ENCODE measurements around the gene ADAMTS2.

The ADAMTS2 gene

GRCh38 chr5:179271821-179272325, 73.4 kb downstream of the ADAMTS2 start:
- no peaks in the 10 kb centered on the region for H3K9me2 ChIP-seq (ENCODE audit: low read depth, low read length)
- no peak overlapping the region for H3K27ac ChIP-seq (ENCODE audit: low read depth, low read length, poor library complexity, severe bottlenecking)
- H3K9me3 ChIP-seq (ENCODE audit: low read length) = no peaks in the 10 kb centered on the region
- H3K4me3 ChIP-seq (ENCODE audit: low read depth, low read length, poor library complexity, severe bottlenecking) = no peak overlapping the region
- H2AFZ ChIP-seq (ENCODE audit: low read length) = no peak overlapping the region
- no peak overlapping the region for H3K9ac ChIP-seq (ENCODE audit: low read length)
- H3K36me3 ChIP-seq (ENCODE audit: insufficient read depth, low read length) = no peaks in the 10 kb centered on the region
- H3K4me1 ChIP-seq (ENCODE audit: insufficient read depth, low read length, severe bottlenecking) = no peaks in the 10 kb centered on the region
- H4K20me1 ChIP-seq (ENCODE audit: insufficient read depth, low read length) = no peaks in the 10 kb centered on the region
- no peaks in the 10 kb centered on the region for H3F3A ChIP-seq (ENCODE audit: insufficient read depth, low read length)
- H3K79me2 ChIP-seq (ENCODE audit: insufficient read depth, low read length) = no peaks in the 10 kb centered on the region
- no peaks in the 10 kb centered on the region for H3K27me3 ChIP-seq (ENCODE audit: insufficient read depth, low read length)
- TF ChIP-seq EZH2 (IDR thresholded peaks at IDR 0.05; ENCODE audit: borderline replicate concordance, low read length) (no peak), CTCF (IDR thresholded peaks at IDR 0.05; ENCODE audit: low read length) (no peak)
- H3K4me2 ChIP-seq (ENCODE audit: low read length) = no peak overlapping the region

DNA sequence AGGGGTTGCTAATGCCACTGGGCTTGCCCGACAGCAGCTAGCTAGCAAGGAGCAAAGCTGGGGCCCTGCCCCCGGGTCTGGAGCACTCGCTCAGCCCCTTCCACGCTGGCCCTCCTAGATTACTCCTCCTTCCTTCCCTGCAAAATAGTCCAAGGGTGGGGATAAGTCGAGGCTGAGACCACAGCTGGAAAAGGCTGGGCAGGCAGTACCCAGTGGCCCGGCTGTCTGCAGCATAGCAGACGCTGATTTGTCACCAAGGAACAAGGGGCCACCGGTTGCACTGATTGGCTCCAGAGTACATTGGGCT, 73.9 kb downstream of the ADAMTS2 start:
- TF ChIP-seq EZH2 (IDR thresholded peaks at IDR 0.05; ENCODE audit: borderline replicate concordance, low read length) (no peak), CTCF (IDR thresholded peaks at IDR 0.05; ENCODE audit: low read length) (no peak)
- no peak overlapping the region for H3K27ac ChIP-seq (ENCODE audit: low read depth, low read length, poor library complexity, severe bottlenecking)
- H3F3A ChIP-seq (ENCODE audit: insufficient read depth, low read length) = no peaks in the 10 kb centered on the region
- no peak overlapping the region for H3K9ac ChIP-seq (ENCODE audit: low read length)
- no peaks in the 10 kb centered on the region for H3K9me2 ChIP-seq (ENCODE audit: low read depth, low read length)
- no peaks in the 10 kb centered on the region for H3K4me1 ChIP-seq (ENCODE audit: insufficient read depth, low read length, severe bottlenecking)
- no peaks in the 10 kb centered on the region for H3K79me2 ChIP-seq (ENCODE audit: insufficient read depth, low read length)
- no peaks in the 10 kb centered on the region for H3K27me3 ChIP-seq (ENCODE audit: insufficient read depth, low read length)
- H3K9me3 ChIP-seq (ENCODE audit: low read length) = no peaks in the 10 kb centered on the region
- no peak overlapping the region for H3K4me2 ChIP-seq (ENCODE audit: low read length)
- H3K4me3 ChIP-seq (ENCODE audit: low read depth, low read length, poor library complexity, severe bottlenecking) = no peak overlapping the region
- no peak overlapping the region for H2AFZ ChIP-seq (ENCODE audit: low read length)
- H3K36me3 ChIP-seq (ENCODE audit: insufficient read depth, low read length) = no peaks in the 10 kb centered on the region
- no peaks in the 10 kb centered on the region for H4K20me1 ChIP-seq (ENCODE audit: insufficient read depth, low read length)

GRCh38 chr5:179270581-179271427, 74.5 kb downstream of the ADAMTS2 start:
- Histone ChIP-seq H3K9me2 (ENCODE audit: low read depth, low read length) (no peaks in the 10 kb centered on the region), H3K4me3 (ENCODE audit: low read depth, low read length, poor library complexity, severe bottlenecking) (no peak overlapping the region), H4K20me1 (ENCODE audit: insufficient read depth, low read length) (no peaks in the 10 kb centered on the region), H3F3A (ENCODE audit: insufficient read depth, low read length) (no peaks in the 10 kb centered on the region), H3K4me2 (ENCODE audit: low read length) (no peak overlapping the region), H3K9me3 (ENCODE audit: low read length) (no peaks in the 10 kb centered on the region), H3K27me3 (ENCODE audit: insufficient read depth, low read length) (no peaks in the 10 kb centered on the region), H3K79me2 (ENCODE audit: insufficient read depth, low read length) (no peaks in the 10 kb centered on the region), H3K9ac (ENCODE audit: low read length) (no peak overlapping the region), H2AFZ (ENCODE audit: low read length) (no peak overlapping the region), H3K36me3 (ENCODE audit: insufficient read depth, low read length) (no peaks in the 10 kb centered on the region), H3K4me1 (ENCODE audit: insufficient read depth, low read length, severe bottlenecking) (no peaks in the 10 kb centered on the region), H3K27ac (ENCODE audit: low read depth, low read length, poor library complexity, severe bottlenecking) (no peak overlapping the region)
- TF ChIP-seq EZH2 (IDR thresholded peaks at IDR 0.05; ENCODE audit: borderline replicate concordance, low read length) (no peak), CTCF (IDR thresholded peaks at IDR 0.05; ENCODE audit: low read length) (no peak)

Measured in OCI-LY1 (cell line).